Endothelial cell of umbilical vein (primary cell): Measurements from ENCODE around the gene TSPEAR. TPM values are rescaled to one million over a fixed set of nuclear protein-coding genes. Genes with fewer than 3 reads are reported as not detected.
"Not testable (repeated sequence)": the region's sequence is repeated elsewhere in the genome, so short reads cannot be mapped to it uniquely, and the experiment has no call there.

Experiments
- BruUV-seq: library from RNA; stranded (reverse); fragments of 400-500 nt; replicated peaks from 2 replicates; lab custom pipeline; 2021; lab: Mats Ljungman, UMichigan
- CTCF ChIA-PET: fragments of 300-600, 350-600 bp; sonication (Branson Sonifier 250); formaldehyde crosslinking; loops from one replicate; lab custom pipeline; 2021; ENCODE audit warnings: antibody characterized with exemption, inconsistent platforms; lab: Charles Lee
- POLR2A ChIA-PET: fragments of 300-600, 350-600 bp; sonication (Branson Sonifier 250); formaldehyde crosslinking; loops from one replicate; lab custom pipeline; 2021; ENCODE audit warnings: antibody characterized with exemption, inconsistent platforms; lab: Charles Lee
- DNase-seq: peaks from one replicate; pipeline ENCODE4 v3.0.0-alpha.2; 2011; ENCODE audit warnings: low read depth, low spot score
- FAIRE-seq: peaks from 2 replicates; lab custom pipeline; 2011; peaks lifted over from hg19 to GRCh38; lab: Jason Lieb, UNC
- H2AFZ ChIP-seq: 2 replicates; pipeline ENCODE4 v1.6.0; 2012; ENCODE audit warnings: low read depth, low read length, control low read depth, inconsistent platforms
- H3K27ac ChIP-seq: 2 replicates; pipeline ENCODE4 v1.5.1; 2011; ENCODE audit warnings: low read depth, mild to moderate bottlenecking, control low read depth, low read length, moderate library complexity; ENCODE audit not compliant: insufficient read depth
- H3K27me3 ChIP-seq, 2 experiments: 2 replicates each; pipeline versions ENCODE4 v1.6.0 to v1.6.1; 2011; ENCODE audit warnings: low read length in 2 of 2, mixed read lengths in 1 of 2; ENCODE audit not compliant: control insufficient read depth in 2 of 2, insufficient read depth in 2 of 2
- H3K36me3 ChIP-seq, 2 experiments: 2 replicates in 1 of 2; 3 replicates in 1 of 2; pipeline ENCODE4 v1.5.1; 2011; ENCODE audit warnings: low read length in 2 of 2, mild to moderate bottlenecking in 1 of 2, moderate library complexity in 1 of 2; ENCODE audit not compliant: control insufficient read depth in 2 of 2, insufficient read depth in 2 of 2; ENCODE audit errors: extremely low read depth in 1 of 2
- H3K4me1 ChIP-seq: 3 replicates; pipeline ENCODE4 v1.5.1; 2011; ENCODE audit warnings: mild to moderate bottlenecking, low read length; ENCODE audit not compliant: control insufficient read depth, insufficient read depth; ENCODE audit errors: extremely low read depth
- H3K4me2 ChIP-seq: 2 replicates; pipeline ENCODE4 v1.6.1; 2011; ENCODE audit warnings: low read length, control low read depth, mixed read lengths; ENCODE audit not compliant: insufficient read depth
- H3K4me3 ChIP-seq, 3 experiments: fragments of 200-600 bp in 1 of 3; sonication (generic), shearing (Covaris generic) in 1 of 3; replicated peaks in 1 of 3; 2 replicates each; pipeline ENCODE4 v1.5.1; 2011 to 2016; ENCODE audit warnings: control low read depth in 3 of 3, low read length in 3 of 3, mild to moderate bottlenecking in 2 of 3, inconsistent platforms in 1 of 3, low read depth in 1 of 3, moderate library complexity in 1 of 3; ENCODE audit not compliant: insufficient read depth in 1 of 3
- H3K79me2 ChIP-seq: 2 replicates; pipeline ENCODE4 v1.6.0; 2012; ENCODE audit warnings: low read length, inconsistent platforms; ENCODE audit not compliant: control insufficient read depth, insufficient read depth
- H3K9ac ChIP-seq: replicated peaks from 2 replicates; pipeline ENCODE3; 2011; ENCODE audit warnings: low read length, control low read depth; ENCODE audit not compliant: insufficient read depth; ENCODE audit errors: extremely low read depth
- H3K9me1 ChIP-seq: replicated peaks from 3 replicates; pipeline ENCODE4 v1.6.0; 2011; ENCODE audit warnings: mild to moderate bottlenecking, low read length; ENCODE audit not compliant: control insufficient read depth, insufficient read depth; ENCODE audit errors: extremely low read depth
- H3K9me3 ChIP-seq: replicated peaks from 2 replicates; pipeline ENCODE4 v1.5.1; 2012; ENCODE audit warnings: low read length, inconsistent platforms; ENCODE audit not compliant: control insufficient read depth, insufficient read depth
- H4K20me1 ChIP-seq: replicated peaks from 2 replicates; pipeline ENCODE3; 2011; ENCODE audit warnings: mild to moderate bottlenecking, low read length; ENCODE audit not compliant: control insufficient read depth, insufficient read depth; ENCODE audit errors: extremely low read depth
- dilution Hi-C: fragments of 300-500 bp; cut with MboI; formaldehyde crosslinking; loops from one replicate; pipeline ENCODE4 v1.15.0; 2019; ENCODE audit warnings: low sequenced_read_pairs; ENCODE audit not compliant: extremely low pct_ligation_motif_present
- intact Hi-C: fragments of 100-400 bp; cut with micrococcal nuclease; formaldehyde crosslinking; loops from one replicate; pipeline ENCODE4 v1.10.0; 2022
- polyA plus RNA-seq, 4 experiments: library from polyadenylated mRNA; depleted of rRNA in 3 of 4; stranded (reverse) in 3 of 4; unstranded in 1 of 4; fragments of >200 nt; gene quantifications; 2 replicates each; pipeline versions ENCODE4 v1.2.1 to v1.2.3, GENCODE V29; 2011 to 2012; ENCODE audit warnings: missing spikeins in 1 of 4
- total RNA-seq: library from RNA; stranded (reverse); gene quantifications from 2 replicates; pipeline ENCODE4 v1.2.3, GENCODE V29; 2021

Gene TSPEAR
- total and polyA plus RNA-seq, 2 donors (not counting 3 experiments of a cell fraction or from before 2014, with no cell fraction given): 0.01 TPM; not detected in 1

DNA sequence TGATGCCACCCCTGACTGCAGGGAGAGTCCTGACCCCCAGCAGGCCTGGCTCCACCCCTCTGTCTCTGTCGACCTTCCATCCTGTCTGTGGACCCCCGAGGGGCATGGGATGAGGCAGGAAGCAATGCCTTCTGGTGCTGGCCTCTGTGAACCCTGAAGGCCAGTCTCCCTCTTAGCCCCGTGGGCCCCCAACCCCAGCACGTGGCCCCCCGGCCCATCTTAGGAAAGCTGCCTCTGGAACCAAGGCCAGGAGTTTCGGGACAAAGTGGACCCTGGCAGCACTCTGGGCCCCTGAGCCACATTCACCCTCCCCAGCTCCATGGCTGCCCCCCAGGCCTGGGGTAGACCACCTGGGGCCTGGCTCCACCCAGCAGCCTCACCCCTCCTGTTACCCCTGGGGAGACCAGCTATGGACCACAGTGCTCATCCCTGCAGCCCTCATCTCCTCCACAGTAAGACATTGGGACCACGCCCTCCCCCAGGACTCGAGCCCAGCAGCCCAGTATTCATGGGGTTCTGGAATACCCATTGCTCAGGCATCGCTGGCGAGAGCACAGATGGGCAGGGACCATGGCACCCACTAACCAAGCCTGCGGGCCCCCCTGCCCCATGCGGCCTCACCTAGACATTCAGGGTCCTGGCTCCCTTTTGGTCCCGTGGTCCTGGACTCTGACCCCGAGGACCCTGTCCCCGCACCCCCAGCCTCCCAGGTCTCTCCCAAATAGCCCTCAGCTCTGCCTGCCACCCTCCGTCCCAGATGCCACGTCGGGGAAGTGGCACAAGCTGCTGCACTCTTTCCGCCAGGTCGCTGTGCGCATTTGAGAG lies 72.7 kb downstream of the TSPEAR start:
- H3K4me1 ChIP-seq, dilution Hi-C loops, H3K27ac ChIP-seq, H3K27me3 ChIP-seq, H2AFZ ChIP-seq, H4K20me1 ChIP-seq, H3K36me3 ChIP-seq, CTCF ChIA-PET, H3K79me2 ChIP-seq, H3K9ac ChIP-seq, BruUV-seq, intact Hi-C loops, H3K4me2 ChIP-seq, H3K9me1 ChIP-seq, H3K4me3 ChIP-seq, DNase-seq, POLR2A ChIA-PET, FAIRE-seq, H3K9me3 ChIP-seq: not testable (repeated sequence)

- H3K4me1 ChIP-seq, H3K27me3 ChIP-seq, intact Hi-C loops, BruUV-seq, H3K9me1 ChIP-seq, H3K36me3 ChIP-seq, H3K27ac ChIP-seq, dilution Hi-C loops, CTCF ChIA-PET, H3K4me3 ChIP-seq, POLR2A ChIA-PET, H3K9me3 ChIP-seq, H4K20me1 ChIP-seq, H3K4me2 ChIP-seq, H3K9ac ChIP-seq, H3K79me2 ChIP-seq, FAIRE-seq, DNase-seq, H2AFZ ChIP-seq: not testable (repeated sequence)
Measured at GRCh38 chr21:44637851-44638348, 73.5 kb downstream of the TSPEAR start.
